K562 (cell line): ENCODE results near the gene CASP2. TPM values are rescaled to one million over a fixed set of nuclear protein-coding genes. Genes with fewer than 3 reads are reported as not detected.

Experiments used
- ATF7 ChIP-seq: fragments of 450-650 bp; IDR thresholded peaks from 2 replicates; pipeline ENCODE4 v1.7.1; 2014; ENCODE audit warnings: mild to moderate bottlenecking, moderate library complexity
- CEBPG ChIP-seq, 3 experiments: fragments of 200-800 bp in 1 of 3; sonication (Bioruptor generic) in 1 of 3; sonication (generic) in 1 of 3; formaldehyde crosslinking in 1 of 3; IDR thresholded peaks in 2 of 3; conservative IDR thresholded peaks in 1 of 3; 2 replicates each; pipeline versions ENCODE4 v1.6.1 to v1.8.0; 2016 to 2022; ENCODE audit warnings: missing compliant biosample characterization in 2 of 3, missing genetic modification characterization in 2 of 3, mild to moderate bottlenecking in 1 of 3, missing genetic modification reagents in 1 of 3
- HNRNPLL ChIP-seq: fragments of 200-400 bp; formaldehyde crosslinking; IDR thresholded peaks from 2 replicates; pipeline ENCODE4 v1.6.1; 2017; ENCODE audit warnings: low read length, low read depth, mild to moderate bottlenecking; ENCODE audit not compliant: poor library complexity, severe bottlenecking
- LEF1 ChIP-seq: fragments of 450-650 bp; IDR thresholded peaks from 2 replicates; pipeline ENCODE4 v1.6.1; 2016; ENCODE audit warnings: mild to moderate bottlenecking
- SAFB ChIP-seq: fragments of 200-400 bp; formaldehyde crosslinking; IDR thresholded peaks from 2 replicates; pipeline ENCODE4 v1.6.1; 2017; ENCODE audit warnings: low read depth, low read length, borderline replicate concordance
- SMARCB1 ChIP-seq: IDR thresholded peaks from 2 replicates; pipeline ENCODE4 v1.6.1; 2011; ENCODE audit warnings: improper control_type of control experiment, low read depth; ENCODE audit not compliant: insufficient read length
- SOX6 ChIP-seq: fragments of 450-650 bp; IDR thresholded peaks from 2 replicates; pipeline ENCODE4 v1.6.1; 2014; ENCODE audit warnings: mild to moderate bottlenecking
- ZBTB17 ChIP-seq: fragments of 450-650 bp; formaldehyde crosslinking; IDR thresholded peaks from 2 replicates; pipeline ENCODE4 v1.4.0; 2020; ENCODE audit warnings: mild to moderate bottlenecking
- ZFX ChIP-seq: sonication (generic); formaldehyde crosslinking; IDR thresholded peaks from 2 replicates; pipeline ENCODE4 v1.8.0; 2022; ENCODE audit warnings: mild to moderate bottlenecking, missing genetic modification reagents, moderate library complexity
- ZNF217 ChIP-seq: sonication (generic); formaldehyde crosslinking; IDR thresholded peaks from 2 replicates; pipeline ENCODE4 v1.8.0; 2022; ENCODE audit warnings: mild to moderate bottlenecking, missing genetic modification reagents
- ZNF23 ChIP-seq: fragments of 250-450 bp; sonication (Bioruptor Pico); IDR thresholded peaks from 2 replicates; pipeline ENCODE4 v1.4.0; 2020; ENCODE audit warnings: mild to moderate bottlenecking
- ZNF436 ChIP-seq: fragments of 250-450, 450-650 bp; sonication (Bioruptor Pico); formaldehyde crosslinking; IDR thresholded peaks from 2 replicates; pipeline ENCODE4 v1.7.0; 2020; ENCODE audit warnings: mild to moderate bottlenecking
- ZNF699 ChIP-seq: fragments of 250-450 bp; sonication (Bioruptor Pico); IDR thresholded peaks from 2 replicates; pipeline ENCODE4 v1.8.0; 2021; ENCODE audit warnings: mild to moderate bottlenecking, moderate library complexity; ENCODE audit not compliant: insufficient replicate concordance
- ZNF830 ChIP-seq: fragments of 250-450 bp; sonication (Bioruptor Pico); IDR thresholded peaks from 2 replicates; pipeline ENCODE4 v1.5.0; 2021; ENCODE audit warnings: mild to moderate bottlenecking
- polyA plus RNA-seq, 8 experiments: library from polyadenylated mRNA; depleted of rRNA in 4 of 8; stranded (reverse) in 5 of 8; unstranded in 3 of 8; fragments of >200 nt; fragmentation: Nextera tagmentation in 2 of 8; fragmentation: Illumina TruSeq in 1 of 8; extraction: Ambion mirVana in 2 of 8; extraction: Trizol in 1 of 8; gene quantifications; 2 replicates each; pipeline versions ENCODE4 v1.2.1 to v1.2.3, GENCODE V29; 2011 to 2014; ENCODE audit warnings: inconsistent platforms in 1 of 8, missing spikeins in 1 of 8
- total RNA-seq, 7 experiments: library from RNA; depleted of rRNA in 6 of 7; stranded (reverse); fragments of >200 nt in 6 of 7; fragmentation: Illumina TruSeq in 2 of 7; extraction: Trizol in 2 of 7; gene quantifications; 2 replicates each; pipeline versions ENCODE4 v1.2.1 to v1.2.3, GENCODE V29; 2011 to 2021; ENCODE audit warnings: low replicate concordance in 1 of 7
- TF ChIP-seq, protein P1 (sequence below), 3 experiments: fragments of 200-800 bp in 1 of 3; fragments of 250-450 bp in 1 of 3; fragments of 450-650 bp in 1 of 3; sonication (Bioruptor Pico) in 1 of 3; sonication (Bioruptor generic) in 1 of 3; formaldehyde crosslinking in 1 of 3; IDR thresholded peaks; 2 replicates each; pipeline versions ENCODE4 v1.6.1 to v1.8.0; 2016 to 2022; ENCODE audit warnings: mild to moderate bottlenecking in 2 of 3, missing genetic modification characterization in 2 of 3, missing compliant biosample characterization in 1 of 3, moderate library complexity in 1 of 3
- TF ChIP-seq, protein P2 (sequence below): sonication (generic); formaldehyde crosslinking; IDR thresholded peaks from 2 replicates; pipeline ENCODE4 v1.8.0; 2022; ENCODE audit warnings: mild to moderate bottlenecking, missing genetic modification reagents, borderline replicate concordance
- TF ChIP-seq, protein P3 (sequence below): fragments of 450-650 bp; IDR thresholded peaks from 2 replicates; pipeline ENCODE4 v1.6.1; 2016; ENCODE audit warnings: low read depth, mild to moderate bottlenecking, moderate library complexity
- TF ChIP-seq, protein P4 (sequence below): sonication (generic); formaldehyde crosslinking; IDR thresholded peaks from 2 replicates; pipeline ENCODE4 v1.8.0; 2023; ENCODE audit warnings: mild to moderate bottlenecking, missing genetic modification reagents

Gene CASP2
- total and polyA plus RNA-seq, 9 of the 15 experiments (the other 6 are each of a cell fraction or from before 2014, with no cell fraction given), result 18.8 to 64.9 (median 24.1) TPM

DNA sequence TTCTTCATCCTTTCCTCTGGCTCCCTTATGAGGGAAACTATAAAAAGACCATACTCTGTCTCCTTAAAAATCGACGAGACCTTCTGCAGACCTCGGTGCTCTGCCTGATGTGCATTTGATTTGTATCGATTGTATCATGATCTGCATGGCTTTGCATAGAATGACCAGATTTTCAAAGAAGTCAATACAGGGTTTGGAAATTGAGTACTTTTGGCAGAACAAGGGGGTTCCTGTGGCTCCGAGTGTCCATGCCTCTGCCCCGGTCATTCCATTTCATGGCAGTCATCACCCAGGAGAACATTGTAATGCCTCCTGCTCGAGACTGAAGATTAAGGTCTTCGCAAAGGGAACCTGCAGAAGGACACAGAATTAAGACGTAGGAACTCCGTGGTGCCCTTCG, 685 bp downstream of the CASP2 start (continued):
- TF ChIP-seq, protein P1, sequence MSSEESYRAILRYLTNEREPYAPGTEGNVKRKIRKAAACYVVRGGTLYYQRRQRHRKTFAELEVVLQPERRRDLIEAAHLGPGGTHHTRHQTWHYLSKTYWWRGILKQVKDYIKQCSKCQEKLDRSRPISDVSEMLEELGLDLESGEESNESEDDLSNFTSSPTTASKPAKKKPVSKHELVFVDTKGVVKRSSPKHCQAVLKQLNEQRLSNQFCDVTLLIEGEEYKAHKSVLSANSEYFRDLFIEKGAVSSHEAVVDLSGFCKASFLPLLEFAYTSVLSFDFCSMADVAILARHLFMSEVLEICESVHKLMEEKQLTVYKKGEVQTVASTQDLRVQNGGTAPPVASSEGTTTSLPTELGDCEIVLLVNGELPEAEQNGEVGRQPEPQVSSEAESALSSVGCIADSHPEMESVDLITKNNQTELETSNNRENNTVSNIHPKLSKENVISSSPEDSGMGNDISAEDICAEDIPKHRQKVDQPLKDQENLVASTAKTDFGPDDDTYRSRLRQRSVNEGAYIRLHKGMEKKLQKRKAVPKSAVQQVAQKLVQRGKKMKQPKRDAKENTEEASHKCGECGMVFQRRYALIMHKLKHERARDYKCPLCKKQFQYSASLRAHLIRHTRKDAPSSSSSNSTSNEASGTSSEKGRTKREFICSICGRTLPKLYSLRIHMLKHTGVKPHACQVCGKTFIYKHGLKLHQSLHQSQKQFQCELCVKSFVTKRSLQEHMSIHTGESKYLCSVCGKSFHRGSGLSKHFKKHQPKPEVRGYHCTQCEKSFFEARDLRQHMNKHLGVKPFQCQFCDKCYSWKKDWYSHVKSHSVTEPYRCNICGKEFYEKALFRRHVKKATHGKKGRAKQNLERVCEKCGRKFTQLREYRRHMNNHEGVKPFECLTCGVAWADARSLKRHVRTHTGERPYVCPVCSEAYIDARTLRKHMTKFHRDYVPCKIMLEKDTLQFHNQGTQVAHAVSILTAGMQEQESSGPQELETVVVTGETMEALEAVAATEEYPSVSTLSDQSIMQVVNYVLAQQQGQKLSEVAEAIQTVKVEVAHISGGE (CRISPR knock-in tag; IDR thresholded peaks at IDR 0.05), result no peak; a peak in 1 of 6 replicates
- TF ChIP-seq ATF7, result no peak
- no peak for TF ChIP-seq SOX6
- peak; percentile 7; the same call in 1 of the 2 replicates for TF ChIP-seq ZFX (CRISPR knock-in tag)
- TF ChIP-seq ZNF830 (CRISPR knock-in tag), result no peak
- TF ChIP-seq HNRNPLL, result no peak
- TF ChIP-seq CEBPG (CRISPR knock-in tag; IDR thresholded peaks at IDR 0.05), result no peak
- no peak for TF ChIP-seq CEBPG (tag; conservative IDR thresholded peaks at IDR 0.05 in 1 of 2, IDR thresholded peaks at IDR 0.05 in 1 of 2)
- TF ChIP-seq LEF1, result no peak
- TF ChIP-seq, protein P2, sequence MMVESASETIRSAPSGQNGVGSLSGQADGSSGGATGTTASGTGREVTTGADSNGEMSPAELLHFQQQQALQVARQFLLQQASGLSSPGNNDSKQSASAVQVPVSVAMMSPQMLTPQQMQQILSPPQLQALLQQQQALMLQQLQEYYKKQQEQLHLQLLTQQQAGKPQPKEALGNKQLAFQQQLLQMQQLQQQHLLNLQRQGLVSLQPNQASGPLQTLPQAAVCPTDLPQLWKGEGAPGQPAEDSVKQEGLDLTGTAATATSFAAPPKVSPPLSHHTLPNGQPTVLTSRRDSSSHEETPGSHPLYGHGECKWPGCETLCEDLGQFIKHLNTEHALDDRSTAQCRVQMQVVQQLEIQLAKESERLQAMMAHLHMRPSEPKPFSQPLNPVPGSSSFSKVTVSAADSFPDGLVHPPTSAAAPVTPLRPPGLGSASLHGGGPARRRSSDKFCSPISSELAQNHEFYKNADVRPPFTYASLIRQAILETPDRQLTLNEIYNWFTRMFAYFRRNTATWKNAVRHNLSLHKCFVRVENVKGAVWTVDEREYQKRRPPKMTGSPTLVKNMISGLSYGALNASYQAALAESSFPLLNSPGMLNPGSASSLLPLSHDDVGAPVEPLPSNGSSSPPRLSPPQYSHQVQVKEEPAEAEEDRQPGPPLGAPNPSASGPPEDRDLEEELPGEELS, result no peak
- TF ChIP-seq ZNF23 (CRISPR knock-in tag), result no peak
- TF ChIP-seq SMARCB1, result no peak
- TF ChIP-seq ZNF217, result no peak
- TF ChIP-seq ZNF436 (CRISPR knock-in tag), result no peak
- TF ChIP-seq ZBTB17 (CRISPR knock-in tag), result no peak
- TF ChIP-seq, protein P3, sequence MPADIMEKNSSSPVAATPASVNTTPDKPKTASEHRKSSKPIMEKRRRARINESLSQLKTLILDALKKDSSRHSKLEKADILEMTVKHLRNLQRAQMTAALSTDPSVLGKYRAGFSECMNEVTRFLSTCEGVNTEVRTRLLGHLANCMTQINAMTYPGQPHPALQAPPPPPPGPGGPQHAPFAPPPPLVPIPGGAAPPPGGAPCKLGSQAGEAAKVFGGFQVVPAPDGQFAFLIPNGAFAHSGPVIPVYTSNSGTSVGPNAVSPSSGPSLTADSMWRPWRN, result no peak
- TF ChIP-seq, protein P4, sequence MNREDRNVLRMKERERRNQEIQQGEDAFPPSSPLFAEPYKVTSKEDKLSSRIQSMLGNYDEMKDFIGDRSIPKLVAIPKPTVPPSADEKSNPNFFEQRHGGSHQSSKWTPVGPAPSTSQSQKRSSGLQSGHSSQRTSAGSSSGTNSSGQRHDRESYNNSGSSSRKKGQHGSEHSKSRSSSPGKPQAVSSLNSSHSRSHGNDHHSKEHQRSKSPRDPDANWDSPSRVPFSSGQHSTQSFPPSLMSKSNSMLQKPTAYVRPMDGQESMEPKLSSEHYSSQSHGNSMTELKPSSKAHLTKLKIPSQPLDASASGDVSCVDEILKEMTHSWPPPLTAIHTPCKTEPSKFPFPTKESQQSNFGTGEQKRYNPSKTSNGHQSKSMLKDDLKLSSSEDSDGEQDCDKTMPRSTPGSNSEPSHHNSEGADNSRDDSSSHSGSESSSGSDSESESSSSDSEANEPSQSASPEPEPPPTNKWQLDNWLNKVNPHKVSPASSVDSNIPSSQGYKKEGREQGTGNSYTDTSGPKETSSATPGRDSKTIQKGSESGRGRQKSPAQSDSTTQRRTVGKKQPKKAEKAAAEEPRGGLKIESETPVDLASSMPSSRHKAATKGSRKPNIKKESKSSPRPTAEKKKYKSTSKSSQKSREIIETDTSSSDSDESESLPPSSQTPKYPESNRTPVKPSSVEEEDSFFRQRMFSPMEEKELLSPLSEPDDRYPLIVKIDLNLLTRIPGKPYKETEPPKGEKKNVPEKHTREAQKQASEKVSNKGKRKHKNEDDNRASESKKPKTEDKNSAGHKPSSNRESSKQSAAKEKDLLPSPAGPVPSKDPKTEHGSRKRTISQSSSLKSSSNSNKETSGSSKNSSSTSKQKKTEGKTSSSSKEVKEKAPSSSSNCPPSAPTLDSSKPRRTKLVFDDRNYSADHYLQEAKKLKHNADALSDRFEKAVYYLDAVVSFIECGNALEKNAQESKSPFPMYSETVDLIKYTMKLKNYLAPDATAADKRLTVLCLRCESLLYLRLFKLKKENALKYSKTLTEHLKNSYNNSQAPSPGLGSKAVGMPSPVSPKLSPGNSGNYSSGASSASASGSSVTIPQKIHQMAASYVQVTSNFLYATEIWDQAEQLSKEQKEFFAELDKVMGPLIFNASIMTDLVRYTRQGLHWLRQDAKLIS (CRISPR knock-in tag), result peak; percentile 68
- no peak for TF ChIP-seq ZNF699
- no peak for TF ChIP-seq SAFB
